ENCODE measurements around the gene TJP2. TPM values are rescaled to one million over a fixed set of nuclear protein-coding genes. Genes with fewer than 3 reads are reported as not detected.

Gene TJP2
- total and polyA plus RNA-seq, 10 of the 15 experiments (the other 5 are each of a cell fraction or from before 2014, with no cell fraction given), result 6.4 to 59.9 (median 29.7) TPM

GRCh38 chr9:69250681-69251080 lies 76.6 kb downstream of the TJP2 start:
- RAD21 ChIA-PET (ENCODE audit: unreplicated experiment), result no interaction called here

GRCh38 chr9:69252436-69252835 lies 78.4 kb downstream of the TJP2 start:
- Histone ChIP-seq H3K79me2 (ENCODE audit: control insufficient read depth, insufficient read depth, low read length) (no peaks in the 10 kb centered on the region), H4K20me1 (ENCODE audit: control insufficient read depth, insufficient read depth) (no peaks in the 10 kb centered on the region), H3K27ac (ENCODE audit: control insufficient read depth, insufficient read depth) (no peak overlapping the region), H3K27me3 (replicated peaks in 1 of 2; ENCODE audit: control insufficient read depth in 2 of 2, insufficient read depth in 2 of 2, low read length in 1 of 2) (no peaks in the 10 kb centered on the region), H3K4me1 (ENCODE audit: control insufficient read depth, insufficient read depth, low read length) (no peaks in the 10 kb centered on the region), H3K9me3 (replicated peaks; ENCODE audit: control insufficient read depth, insufficient read depth, low read length) (no peaks in the 10 kb centered on the region), H3K36me3 (ENCODE audit: control insufficient read depth in 2 of 2, insufficient read depth in 2 of 2, low read length in 1 of 2) (peaks cover 12 to 17% of the 10 kb centered on the region in 2 experiments), H3K9ac (ENCODE audit: control insufficient read depth, insufficient read depth, low read length) (no peak overlapping the region), H3K4me3 (no peak overlapping the region), H2AFZ (ENCODE audit: control insufficient read depth, low read depth, low read length) (no peak overlapping the region), H3K4me2 (ENCODE audit: control insufficient read depth, insufficient read depth) (no peak overlapping the region)
- no peak for DNase-seq (ENCODE audit: low read depth, low spot score)
- ChIA-PET RAD21 (ENCODE audit: unreplicated experiment) (no interaction called here), SMC1A (ENCODE audit: uncharacterized antibody, unreplicated experiment) (no interaction called here), POLR2A (no interaction called here), CTCF (no interaction called here)
- 88% methylated on average over 5 of the region's 5 CpGs for WGBS (ENCODE audit: insufficient coverage, insufficient replicate concordance, low lambda C conversion rate, missing lambda C conversion rate)
- ATAC-seq, result no peak
- no peak for FAIRE-seq
- intact Hi-C loops (cut with micrococcal nuclease; ENCODE audit: unreplicated experiment) (no loop called here), in situ Hi-C loops (cut with MboI) (no loop called here)
- BruUV-seq (replicated peaks), result no TSS peak
- TF ChIP-seq NFXL1 (IDR thresholded peaks at IDR 0.05; ENCODE audit: borderline replicate concordance) (no peak), SUPT20H (IDR thresholded peaks at IDR 0.05; ENCODE audit: borderline replicate concordance, control insufficient read depth, low read depth, low read length) (no peak), RELB (IDR thresholded peaks at IDR 0.05; ENCODE audit: low read depth) (no peak), ZBTB11 (CRISPR knock-in tag; IDR thresholded peaks at IDR 0.05) (no peak)

More at GRCh38 chr9:69250681-69251080, 76.6 kb downstream of the TJP2 start:
- Histone ChIP-seq H3K27ac (ENCODE audit: control insufficient read depth, insufficient read depth) (no peak overlapping the region), H3K4me3 (no peak overlapping the region), H3K9me3 (replicated peaks; ENCODE audit: control insufficient read depth, insufficient read depth, low read length) (no peaks in the 10 kb centered on the region), H3K79me2 (ENCODE audit: control insufficient read depth, insufficient read depth, low read length) (no peaks in the 10 kb centered on the region), H4K20me1 (ENCODE audit: control insufficient read depth, insufficient read depth) (no peaks in the 10 kb centered on the region), H2AFZ (ENCODE audit: control insufficient read depth, low read depth, low read length) (no peak overlapping the region), H3K36me3 (ENCODE audit: control insufficient read depth in 2 of 2, insufficient read depth in 2 of 2, low read length in 1 of 2) (peaks cover 18 to 20% of the 10 kb centered on the region in 2 experiments), H3K9ac (ENCODE audit: control insufficient read depth, insufficient read depth, low read length) (no peak overlapping the region), H3K27me3 (replicated peaks in 1 of 2; ENCODE audit: control insufficient read depth in 2 of 2, insufficient read depth in 2 of 2, low read length in 1 of 2) (no peaks in the 10 kb centered on the region), H3K4me2 (ENCODE audit: control insufficient read depth, insufficient read depth) (no peak overlapping the region), H3K4me1 (ENCODE audit: control insufficient read depth, insufficient read depth, low read length) (no peaks in the 10 kb centered on the region)
- no TSS peak for BruUV-seq (replicated peaks)
- ChIA-PET CTCF (no interaction called here), SMC1A (ENCODE audit: uncharacterized antibody, unreplicated experiment) (no interaction called here), POLR2A (no interaction called here)
- 67% methylated on average over 3 of the region's 3 CpGs for WGBS (ENCODE audit: insufficient coverage, insufficient replicate concordance, low lambda C conversion rate, missing lambda C conversion rate)
- no peak for DNase-seq (ENCODE audit: low read depth, low spot score)
- ATAC-seq, result no peak
- intact Hi-C loops (cut with micrococcal nuclease; ENCODE audit: unreplicated experiment), result no loop called here
- in situ Hi-C loops (cut with MboI), result no loop called here
- no peak for FAIRE-seq
- TF ChIP-seq SRF (IDR thresholded peaks at IDR 0.05; ENCODE audit: low read depth in 2 of 2, low read length in 2 of 2), result no peak

Data from GM12878 (cell line).